NCI-H1092 (cell line): Measurements from ENCODE around the gene BTN2A1.
"Not testable (repeated sequence)": the region's sequence is repeated elsewhere in the genome, so short reads cannot be mapped to it uniquely, and the experiment has no call there.

ENCODE experiments used
- DNase-seq: peaks from one replicate; lab custom pipeline; 2025; lab: John Stamatoyannopoulos, UW

The BTN2A1 gene

GRCh38 chr6:26432627-26433201 lies 25.0 kb upstream of the BTN2A1 start:
- no peak for DNase-seq

DNA sequence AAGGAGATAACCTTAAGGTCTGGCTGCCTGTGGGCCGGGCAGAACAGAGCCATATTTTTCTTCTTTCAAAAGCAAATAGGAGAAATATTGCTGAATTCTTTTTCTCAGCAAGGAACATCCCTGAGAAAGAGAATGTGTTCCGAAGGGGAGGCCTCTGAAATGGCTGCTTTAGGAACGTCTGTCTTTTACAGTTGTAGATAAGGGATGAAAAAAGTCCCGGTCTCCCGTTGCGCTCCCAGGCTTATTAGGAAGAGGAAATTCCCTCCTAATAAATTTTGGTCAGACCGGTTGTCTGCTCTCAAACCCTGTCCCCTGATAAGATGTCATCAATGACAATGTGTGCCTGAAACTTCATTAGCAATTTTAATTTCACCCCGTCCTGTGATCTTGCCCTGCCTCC lies 24.1 kb upstream of the BTN2A1 start:
- not testable (repeated sequence) for DNase-seq

GRCh38 chr6:26436018-26436417 lies 21.7 kb upstream of the BTN2A1 start:
- DNase-seq, result no peak

GRCh38 chr6:26437550-26437949 lies 20.2 kb upstream of the BTN2A1 start:
- DNase-seq, result no peak

GRCh38 chr6:26438000-26438399 lies 19.8 kb upstream of the BTN2A1 start:
- no peak for DNase-seq

- no peak for DNase-seq
These were observed 18.3 kb upstream of the BTN2A1 start for GRCh38 chr6:26439151-26440125.

- no peak for DNase-seq
These were observed 16.8 kb upstream of the BTN2A1 start for GRCh38 chr6:26440977-26441358.

DNA sequence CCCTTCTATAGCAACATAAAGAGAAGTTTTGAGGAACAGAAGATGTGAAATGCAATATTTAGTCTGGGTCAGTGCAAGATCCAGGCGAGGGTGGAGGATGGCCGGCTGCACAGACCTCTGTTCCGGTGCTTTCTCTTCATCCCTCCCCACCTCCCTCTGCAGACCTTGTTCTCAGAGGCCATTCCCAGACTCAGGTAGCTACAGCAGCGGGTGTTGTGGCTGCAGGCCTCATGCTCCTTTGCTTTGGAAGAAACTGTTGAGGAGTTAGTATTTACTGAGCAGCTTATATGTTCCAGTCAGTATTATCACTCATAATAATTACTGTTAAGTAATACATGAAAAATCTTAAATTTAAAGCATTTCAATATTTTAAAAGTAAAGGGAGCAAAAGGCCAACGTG lies 15.8 kb upstream of the BTN2A1 start:
- no peak for DNase-seq

DNA sequence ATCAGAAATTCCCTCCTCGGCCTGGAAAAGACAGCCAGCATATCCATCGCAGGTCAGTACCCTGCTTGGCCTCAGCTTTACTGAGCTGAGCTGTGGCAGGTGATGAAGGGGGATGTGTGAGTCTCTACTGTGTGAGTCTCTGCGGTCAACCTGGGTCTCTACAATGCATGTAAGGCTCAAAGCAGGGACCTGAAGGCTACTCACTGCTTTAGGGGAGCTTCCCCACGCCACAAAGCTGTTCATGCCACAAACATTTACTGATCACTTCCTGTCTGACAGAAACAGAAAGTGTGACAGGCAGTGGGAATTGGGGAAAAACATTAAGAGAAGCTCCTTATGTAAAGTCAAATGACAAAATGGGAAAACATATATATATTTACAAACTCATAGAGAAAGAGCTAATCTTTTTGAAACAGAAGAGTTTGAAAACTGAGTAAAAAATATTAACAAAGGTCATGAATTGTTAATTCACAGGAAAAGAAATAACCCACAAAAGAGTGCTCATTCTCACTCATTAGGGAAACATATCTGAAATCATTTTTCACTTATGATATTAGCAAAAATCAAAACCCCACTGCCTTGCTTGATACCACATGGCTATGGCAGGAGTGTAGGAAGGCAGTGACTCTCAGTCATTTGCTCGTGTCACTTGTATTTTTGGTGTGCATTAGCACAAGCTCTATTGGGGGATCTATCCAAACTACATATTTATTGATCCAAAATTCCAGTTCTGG lies 11.7 kb upstream of the BTN2A1 start:
- DNase-seq, result no peak

- no peak for DNase-seq
These were observed 10.5 kb upstream of the BTN2A1 start for GRCh38 chr6:26447257-26447656.

GRCh38 chr6:26450240-26450639 lies 7.5 kb upstream of the BTN2A1 start:
- no peak for DNase-seq

GRCh38 chr6:26452631-26453235 lies 5.0 kb upstream of the BTN2A1 start:
- no peak for DNase-seq

DNA sequence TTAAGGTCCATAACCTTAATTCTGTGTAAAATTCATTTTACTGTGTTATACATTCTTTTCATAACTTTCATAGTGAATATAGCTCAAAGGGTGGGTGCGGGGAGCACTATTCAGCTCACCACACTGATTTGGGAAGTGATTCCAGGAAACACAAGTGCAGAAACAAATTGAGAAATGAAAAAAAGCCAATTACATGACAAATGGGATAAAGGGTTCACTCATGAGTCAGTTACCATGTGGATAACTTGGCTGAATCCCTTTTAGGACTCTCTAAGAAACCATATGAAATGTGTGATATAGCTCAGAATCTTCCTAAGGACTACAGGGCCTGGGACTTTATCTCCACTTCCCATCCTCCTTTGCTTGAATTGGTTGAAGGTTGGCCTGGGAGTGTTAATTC lies 3.1 kb upstream of the BTN2A1 start:
- no peak for DNase-seq

GRCh38 chr6:26455357-26455970 lies 2.3 kb upstream of the BTN2A1 start:
- no peak for DNase-seq

DNA sequence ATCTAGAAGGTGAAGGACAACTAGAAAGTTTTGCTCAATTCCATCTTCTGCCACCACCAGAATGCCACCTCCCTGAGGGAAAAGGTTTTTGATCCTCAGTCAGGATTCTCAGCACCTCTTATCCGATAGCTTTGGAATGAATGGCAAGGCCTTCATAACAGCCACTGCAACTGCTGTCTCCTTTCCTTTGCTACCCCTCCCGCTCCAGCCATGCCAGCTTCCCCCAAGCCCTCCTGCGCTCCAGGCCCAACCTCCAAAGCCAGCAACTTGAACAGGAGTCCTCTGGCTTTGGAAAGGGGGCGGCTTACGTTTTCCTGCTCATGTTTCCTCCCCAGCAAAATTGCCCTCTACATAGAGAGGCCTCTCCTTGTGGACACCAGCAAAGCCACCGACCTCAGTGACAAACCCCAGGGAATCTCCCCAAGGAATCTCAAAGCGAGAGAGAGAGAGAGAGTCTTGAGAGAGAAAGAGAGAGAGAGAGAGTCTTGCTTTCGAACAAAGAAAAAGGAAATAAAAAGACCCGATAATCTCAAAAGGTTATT lies 420 bp upstream of the BTN2A1 start:
- DNase-seq, result no peak

DNA sequence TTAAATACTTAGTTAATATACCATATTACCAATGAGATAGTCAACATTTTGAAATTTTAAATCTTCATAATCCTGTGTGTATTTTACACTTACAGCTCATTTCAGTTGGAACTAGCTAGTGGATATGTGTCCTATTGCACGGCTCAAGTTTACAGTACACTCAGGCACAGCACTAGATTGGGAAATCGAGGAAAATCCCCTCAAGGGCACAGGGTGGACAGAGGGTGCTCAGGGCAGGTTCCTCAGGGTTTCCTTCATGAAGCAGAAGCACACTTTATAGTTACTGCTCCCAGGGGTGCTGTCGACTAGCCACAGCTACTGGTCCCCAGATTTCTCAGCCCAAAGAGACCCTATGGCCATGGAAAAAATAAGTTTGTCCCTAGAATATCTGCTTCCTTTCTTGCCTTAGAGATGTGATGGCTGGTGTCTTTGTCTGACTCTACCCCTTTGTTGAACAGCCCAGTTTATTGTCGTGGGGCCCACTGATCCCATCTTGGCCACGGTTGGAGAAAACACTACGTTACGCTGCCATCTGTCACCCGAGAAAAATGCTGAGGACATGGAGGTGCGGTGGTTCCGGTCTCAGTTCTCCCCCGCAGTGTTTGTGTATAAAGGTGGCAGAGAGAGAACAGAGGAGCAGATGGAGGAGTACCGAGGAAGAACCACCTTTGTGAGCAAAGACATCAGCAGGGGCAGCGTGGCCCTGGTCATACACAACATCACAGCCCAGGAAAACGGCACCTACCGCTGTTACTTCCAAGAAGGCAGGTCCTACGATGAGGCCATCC lies 1.5 kb downstream of the BTN2A1 start:
- DNase-seq, result no peak

DNA sequence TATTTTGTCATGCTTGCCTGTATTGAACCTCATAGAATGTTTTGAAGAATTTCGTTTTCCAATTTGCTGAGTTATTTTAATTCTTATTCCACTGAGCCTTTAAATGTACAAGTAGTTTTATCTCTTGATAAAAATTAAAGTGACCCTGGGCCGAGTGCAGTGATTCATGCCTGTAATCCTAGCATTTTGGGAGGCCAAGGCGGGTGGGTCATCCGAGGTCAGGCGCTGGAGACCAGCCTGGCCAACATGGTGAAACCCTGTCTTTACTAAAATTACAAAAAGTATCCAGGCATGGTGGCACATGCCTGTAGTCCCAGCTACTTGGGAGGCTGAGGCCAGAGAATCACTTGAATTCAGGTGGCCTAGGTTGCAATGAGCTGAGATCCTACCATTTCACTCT lies 3.6 kb downstream of the BTN2A1 start:
- DNase-seq, result not testable (repeated sequence)

DNA sequence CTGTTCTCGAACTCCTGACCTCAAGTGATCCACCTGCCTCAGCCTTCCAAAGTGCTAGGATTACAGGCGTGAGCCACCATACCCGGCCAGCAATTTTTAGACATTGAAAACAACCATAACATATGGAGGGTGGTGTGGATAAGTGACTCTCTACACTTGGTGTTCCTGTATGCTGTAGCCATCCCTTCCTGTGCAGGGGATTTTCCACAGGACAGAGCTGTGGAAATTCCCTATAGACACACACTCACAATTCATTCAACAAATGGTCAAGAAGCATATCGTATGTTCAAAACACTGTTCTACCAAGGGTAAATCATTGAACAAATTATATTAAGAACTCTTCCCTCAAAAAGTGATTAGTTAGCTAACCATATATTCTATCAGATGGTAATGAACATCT lies 6.3 kb downstream of the BTN2A1 start:
- no peak for DNase-seq

- DNase-seq, result no peak
These were observed 6.8 kb downstream of the BTN2A1 start for GRCh38 chr6:26464416-26465131.

- no peak for DNase-seq
These were observed 8.0 kb downstream of the BTN2A1 start for GRCh38 chr6:26465776-26466175.
